ENCODE measurements around the gene CRISP2. TPM values are rescaled to one million over a fixed set of nuclear protein-coding genes. Genes with fewer than 3 reads are reported as not detected.
"Not testable (repeated sequence)": the region's sequence is repeated elsewhere in the genome, so short reads cannot be mapped to it uniquely, and the experiment has no call there.

CRISP2 gene
- total and polyA plus RNA-seq, 4 donors: 0.28 TPM; not detected in 3

GRCh38 chr6:49732781-49733180, 19.4 kb upstream of the CRISP2 start (continued):
- TF ChIP-seq SP1 (IDR thresholded peaks at IDR 0.05): no peak
- TF ChIP-seq FOXA2 (IDR thresholded peaks at IDR 0.05): no peak
- TF ChIP-seq CTCF (IDR thresholded peaks at IDR 0.05; ENCODE audit: low read depth, low read length, missing input control): no peak
- no peak for TF ChIP-seq JUND (IDR thresholded peaks at IDR 0.05)
- no peak for TF ChIP-seq GABPA (IDR thresholded peaks at IDR 0.05 in 1 of 2, conservative IDR thresholded peaks at IDR 0.05 in 1 of 2)
- no peak for TF ChIP-seq FOXA1 (IDR thresholded peaks at IDR 0.05)

- H3K4me3 ChIP-seq (ENCODE audit: low read depth in 1 of 3, low read length in 3 of 3): no peak overlapping the region
- TF ChIP-seq FOXA1 (IDR thresholded peaks at IDR 0.05): no peak
- no peak for TF ChIP-seq GABPA (IDR thresholded peaks at IDR 0.05 in 1 of 2, conservative IDR thresholded peaks at IDR 0.05 in 1 of 2)
- no peak for TF ChIP-seq RXRA (IDR thresholded peaks at IDR 0.05)
- no peak for TF ChIP-seq ATF3 (IDR thresholded peaks at IDR 0.05)
- TF ChIP-seq SP1 (IDR thresholded peaks at IDR 0.05): no peak
- TF ChIP-seq YY1 (IDR thresholded peaks at IDR 0.05): no peak
- no peak for TF ChIP-seq HNF4G (IDR thresholded peaks at IDR 0.05)
- no peak for TF ChIP-seq ZBTB33 (IDR thresholded peaks at IDR 0.05)
- TF ChIP-seq NR2F2 (IDR thresholded peaks at IDR 0.05): no peak
- no peak for TF ChIP-seq REST (IDR thresholded peaks at IDR 0.05)
- no peak for TF ChIP-seq RAD21 (IDR thresholded peaks at IDR 0.05)
- no peak for TF ChIP-seq CTCF (IDR thresholded peaks at IDR 0.05; ENCODE audit: low read depth, low read length, missing input control)
- TF ChIP-seq MAX (IDR thresholded peaks at IDR 0.05): no peak
- TF ChIP-seq TAF1 (conservative IDR thresholded peaks at IDR 0.05): no peak
- TF ChIP-seq EGR1 (IDR thresholded peaks at IDR 0.05; ENCODE audit: low read depth in 2 of 2): no peak
- no peak for DNase-seq (ENCODE audit: low spot score)
- no peaks in the 10 kb centered on the region for H3K9me3 ChIP-seq (ENCODE audit: control insufficient read depth in 4 of 4, low read length in 3 of 4)
- H3K9ac ChIP-seq (ENCODE audit: low read depth in 1 of 2, low read length in 2 of 2): no peak overlapping the region
- H3K4me1 ChIP-seq (ENCODE audit: control insufficient read depth in 4 of 4, insufficient read depth in 4 of 4, low read length in 3 of 4): no peaks in the 10 kb centered on the region
- H3K27me3 ChIP-seq (ENCODE audit: control insufficient read depth in 4 of 4, insufficient read depth in 4 of 4, low read length in 3 of 4): no peaks in the 10 kb centered on the region
- H3K27ac ChIP-seq (ENCODE audit: low read depth in 1 of 2, low read length in 2 of 2): no peak overlapping the region
- no peaks in the 10 kb centered on the region for H3K36me3 ChIP-seq (ENCODE audit: control insufficient read depth in 4 of 4, insufficient read depth in 3 of 4, low read depth in 1 of 4, low read length in 3 of 4)
These were observed 16.9 kb upstream of the CRISP2 start for GRCh38 chr6:49730251-49730650.

GRCh38 chr6:49723917-49724316, 10.6 kb upstream of the CRISP2 start:
- not testable (repeated sequence) for H3K4me1 ChIP-seq (ENCODE audit: control insufficient read depth in 4 of 4, insufficient read depth in 4 of 4, low read length in 3 of 4); H3K9ac ChIP-seq (ENCODE audit: low read depth in 1 of 2, low read length in 2 of 2); H3K4me3 ChIP-seq (ENCODE audit: low read depth in 1 of 3, low read length in 3 of 3); H3K9me3 ChIP-seq (ENCODE audit: control insufficient read depth in 4 of 4, low read length in 3 of 4); H3K27ac ChIP-seq (ENCODE audit: low read depth in 1 of 2, low read length in 2 of 2); H3K27me3 ChIP-seq (ENCODE audit: control insufficient read depth in 4 of 4, insufficient read depth in 4 of 4, low read length in 3 of 4); DNase-seq (ENCODE audit: low spot score); H3K36me3 ChIP-seq (ENCODE audit: control insufficient read depth in 4 of 4, insufficient read depth in 3 of 4, low read depth in 1 of 4, low read length in 3 of 4)
- WGBS: 68% methylated on average over 4 of the region's 4 CpGs
